GM19035 (cell line): ENCODE measurements around the gene PLEKHA5.
"Not testable (repeated sequence)": the region's sequence is repeated elsewhere in the genome, so short reads cannot be mapped to it uniquely, and the experiment has no call there.

Experiments used
- ATAC-seq: cut with Tn5 transposase; IDR thresholded peaks from one replicate; pipeline ENCODE4 v1.9.1; 2021; ENCODE audit not compliant: unreplicated experiment

PLEKHA5 gene

DNA sequence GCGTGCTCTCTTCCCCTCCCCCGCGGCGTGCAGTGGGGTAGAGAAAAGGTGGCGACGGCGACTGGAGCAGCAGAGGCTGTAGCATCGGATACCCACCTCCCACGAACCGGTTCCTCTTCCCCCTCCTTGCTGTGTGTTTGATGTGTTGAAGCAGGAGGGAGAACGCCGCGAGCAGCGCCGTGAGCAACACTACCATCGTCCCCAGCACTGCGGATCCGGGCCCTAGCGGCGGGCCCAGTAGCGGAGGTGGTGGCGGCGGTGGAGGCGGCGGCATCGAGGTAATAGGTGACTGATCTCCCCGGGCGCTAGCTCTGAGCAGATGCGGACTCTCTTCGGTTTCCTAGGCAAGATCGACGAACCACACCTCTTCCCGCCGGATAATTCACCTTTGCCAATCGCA is 176.8 kb downstream of the PLEKHA5 start:
- ATAC-seq, result no peak

DNA sequence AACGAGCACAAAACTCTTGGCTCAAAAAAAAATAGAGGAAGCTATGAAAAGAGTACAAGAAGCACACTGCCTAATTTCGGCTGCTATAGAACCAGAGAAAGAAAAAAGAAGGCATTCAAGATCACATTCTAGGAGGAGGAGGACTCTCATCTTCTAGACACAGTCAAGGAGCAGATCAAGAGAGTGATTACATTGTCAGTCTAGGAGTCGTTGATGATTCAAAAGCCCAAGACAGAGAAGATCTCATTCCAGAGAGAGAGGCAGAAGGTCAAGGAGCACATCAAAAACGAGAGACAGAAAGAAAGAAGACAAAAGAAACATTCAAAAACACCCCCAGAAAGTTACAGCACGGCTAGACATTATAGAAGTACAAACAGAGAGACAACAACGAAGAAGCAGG is 177.9 kb downstream of the PLEKHA5 start:
- no peak for ATAC-seq

DNA sequence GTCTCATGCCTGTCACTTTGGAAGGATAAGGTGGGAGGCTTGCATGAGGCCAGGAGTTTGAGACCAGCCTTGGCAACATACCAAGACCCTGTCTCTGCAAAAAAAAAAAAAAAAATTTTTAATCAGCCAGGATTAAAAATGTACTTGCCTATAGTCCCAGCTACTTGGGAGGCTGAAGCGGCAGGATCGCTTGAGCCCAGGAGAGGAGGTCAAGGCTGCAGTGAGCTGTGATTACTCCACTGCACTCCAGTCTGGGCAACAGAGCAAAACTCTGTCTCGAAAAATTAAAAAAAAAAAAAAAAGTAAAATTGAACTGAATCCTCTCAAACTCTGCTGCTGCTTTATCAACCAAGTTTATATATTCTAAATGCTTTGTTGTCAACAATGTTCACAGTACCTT is 181.6 kb downstream of the PLEKHA5 start:
- ATAC-seq, result no peak

GRCh38 chr12:19312637-19313036 is 183.1 kb downstream of the PLEKHA5 start:
- no peak for ATAC-seq

DNA sequence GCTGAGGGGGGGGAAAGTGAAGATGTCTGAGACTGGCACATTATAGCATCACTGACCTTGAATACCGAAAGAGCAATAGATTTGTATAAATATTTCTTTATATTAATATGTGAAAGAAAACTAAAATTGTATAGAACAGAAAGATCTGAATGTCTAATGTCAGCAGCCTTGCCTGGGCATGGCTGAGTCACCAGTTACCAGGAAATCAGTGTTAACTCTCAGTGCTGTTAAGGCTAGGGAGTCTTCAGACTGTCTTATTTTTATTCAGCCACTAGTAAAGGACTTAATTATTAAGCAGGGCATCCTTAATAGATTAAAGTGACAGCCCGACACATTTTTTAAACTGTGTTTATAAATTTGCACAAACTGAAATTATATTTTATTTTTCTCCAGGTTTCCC is 186.9 kb downstream of the PLEKHA5 start:
- no peak for ATAC-seq

- ATAC-seq, result no peak
These were observed 192.8 kb downstream of the PLEKHA5 start for GRCh38 chr12:19322376-19322775.

GRCh38 chr12:19323805-19324204 is 194.3 kb downstream of the PLEKHA5 start:
- ATAC-seq, result no peak

DNA sequence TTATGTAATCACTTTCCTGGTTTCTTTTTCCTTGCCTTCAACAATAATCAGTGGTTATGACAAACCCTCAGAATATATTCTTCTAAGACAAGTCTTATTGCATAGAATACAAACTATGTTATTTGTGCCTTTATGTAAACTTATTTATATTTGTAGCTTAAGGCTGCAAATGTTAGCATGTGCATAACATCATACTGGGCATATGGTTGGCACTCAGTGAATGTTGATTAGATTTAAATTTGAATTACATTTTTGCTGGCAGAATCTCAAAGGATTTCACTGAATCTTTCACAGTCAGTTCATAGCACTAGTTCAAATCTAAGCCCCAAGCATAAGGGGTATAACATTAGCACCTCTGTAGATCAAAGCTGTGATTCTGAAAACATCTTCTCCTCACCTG is 196.6 kb downstream of the PLEKHA5 start:
- no peak for ATAC-seq

GRCh38 chr12:19332196-19332595 is 202.7 kb downstream of the PLEKHA5 start:
- ATAC-seq, result no peak

DNA sequence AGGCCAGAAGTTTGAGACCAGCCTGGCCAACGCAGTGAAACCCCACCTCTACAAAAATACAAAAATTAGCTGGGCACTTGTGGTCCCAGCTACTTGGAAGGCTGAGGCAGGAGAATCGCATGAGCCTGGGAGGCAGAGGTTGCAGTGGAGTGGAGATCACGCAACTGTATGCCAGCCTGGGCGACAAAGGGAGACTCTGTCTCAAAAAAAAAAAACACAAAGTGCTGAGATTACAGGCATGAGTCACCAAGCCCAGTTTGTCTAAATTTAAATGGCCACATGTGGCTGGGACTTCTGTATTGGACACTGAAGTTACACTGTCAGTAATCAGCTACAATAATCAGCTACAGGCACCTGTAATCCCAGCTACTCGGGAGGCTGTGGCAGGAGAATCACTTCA is 208.9 kb downstream of the PLEKHA5 start:
- no peak for ATAC-seq

DNA sequence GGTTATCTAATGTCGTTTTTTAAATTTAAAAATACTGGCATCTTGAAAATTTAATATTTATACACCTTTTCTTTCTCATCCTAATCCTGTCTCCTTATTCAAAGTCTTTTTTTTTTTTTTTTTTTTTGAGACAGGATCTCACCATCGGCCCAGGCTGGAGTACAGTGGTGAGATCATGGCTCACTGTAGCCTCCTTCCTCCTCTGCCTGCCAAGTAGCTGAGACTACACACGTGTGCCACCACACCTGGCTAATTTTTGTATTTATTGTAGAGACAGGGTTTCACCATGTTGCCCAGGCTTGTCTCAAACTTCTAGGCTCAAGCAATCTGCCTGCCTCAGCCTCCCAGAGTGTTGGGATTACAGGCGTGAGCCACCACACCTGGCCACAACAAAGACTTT is 221.3 kb downstream of the PLEKHA5 start:
- ATAC-seq, result not testable (repeated sequence)

GRCh38 chr12:19351346-19351745 is 221.8 kb downstream of the PLEKHA5 start:
- ATAC-seq, result no peak

DNA sequence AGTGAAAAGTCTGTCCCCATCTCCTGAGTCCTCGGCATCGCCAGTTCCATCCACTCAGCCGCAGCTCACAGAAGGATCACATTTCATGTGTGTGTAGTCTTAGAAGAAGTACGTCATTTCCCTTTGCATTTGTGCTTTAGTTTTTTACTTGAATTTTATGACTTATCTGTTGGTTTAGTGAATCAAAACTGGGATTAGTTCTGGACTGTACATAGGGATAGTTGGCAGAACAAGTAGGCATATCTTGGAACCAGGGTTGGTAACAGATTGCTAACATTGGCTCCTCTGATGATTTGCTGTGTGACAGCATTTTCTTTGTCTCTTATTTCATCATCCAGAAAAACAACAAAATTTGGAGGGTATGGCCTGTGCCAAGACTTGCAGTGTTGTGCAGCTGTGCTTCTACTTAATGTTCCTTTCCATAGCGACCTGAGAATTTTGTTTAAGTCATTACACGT is 240.2 kb downstream of the PLEKHA5 start:
- no peak for ATAC-seq

GRCh38 chr12:19373586-19373985 is 244.1 kb downstream of the PLEKHA5 start:
- ATAC-seq, result no peak

DNA sequence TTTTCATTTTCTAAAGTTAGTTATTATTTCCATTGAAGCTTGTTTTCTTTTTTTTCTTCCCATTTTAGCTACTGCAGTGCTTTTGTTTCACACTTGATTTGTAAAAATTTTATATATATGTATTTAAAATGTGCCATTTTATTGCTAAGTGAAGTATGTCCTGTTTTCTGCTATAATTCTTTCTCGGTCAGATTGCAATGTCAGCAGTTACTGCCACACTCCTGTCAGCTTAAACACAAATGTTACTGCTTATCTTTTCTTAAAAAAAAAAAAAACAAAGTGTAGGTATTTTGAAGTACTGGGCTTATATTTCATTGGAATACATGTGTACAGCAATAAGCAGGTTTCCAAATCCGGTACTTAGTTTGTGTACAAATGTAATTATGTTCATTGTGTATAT is 246.4 kb downstream of the PLEKHA5 start:
- ATAC-seq, result no peak

DNA sequence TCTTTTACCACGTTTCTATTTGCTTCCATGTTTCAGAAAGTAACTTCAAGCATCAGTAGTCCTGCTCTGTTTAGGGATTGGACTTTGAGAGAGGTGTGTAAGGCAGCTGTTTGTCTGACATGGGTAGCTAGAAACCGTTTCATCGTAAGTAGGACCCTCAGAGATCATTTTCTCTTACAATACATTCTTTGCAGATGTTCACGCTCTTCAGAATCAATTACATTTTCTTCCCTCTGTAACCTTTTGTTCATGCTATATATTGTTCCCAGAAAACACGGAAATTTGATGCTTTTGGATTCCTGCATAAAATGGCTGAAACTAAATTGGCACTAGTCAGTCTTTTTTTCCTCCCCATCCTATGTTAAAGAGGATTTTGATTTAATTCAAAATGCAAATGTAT is 247.2 kb downstream of the PLEKHA5 start:
- no peak for ATAC-seq

DNA sequence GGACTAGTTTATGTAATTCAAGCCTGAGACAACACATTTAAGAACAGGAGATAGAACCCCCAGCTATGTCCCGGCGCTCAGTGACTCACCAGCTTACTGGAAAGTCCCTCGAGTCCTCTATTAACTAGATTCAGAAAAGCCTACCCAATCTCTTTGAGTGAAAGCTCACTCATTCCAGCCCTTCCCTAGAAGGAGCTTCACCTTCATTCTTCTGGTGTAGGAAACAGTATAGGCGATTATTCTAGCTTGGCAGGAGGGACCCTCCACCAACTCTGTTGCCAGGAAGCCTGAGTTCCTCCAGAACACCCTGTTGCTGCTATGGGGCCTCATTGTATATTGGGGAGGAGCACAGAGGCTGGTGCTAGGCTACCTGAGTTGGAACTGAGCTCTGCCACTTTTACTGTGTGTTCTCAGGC is 252.6 kb downstream of the PLEKHA5 start:
- ATAC-seq, result peak; percentile 92

- ATAC-seq, result peak; percentile 6
These were observed 253.0 kb downstream of the PLEKHA5 start for GRCh38 chr12:19382563-19382962.

DNA sequence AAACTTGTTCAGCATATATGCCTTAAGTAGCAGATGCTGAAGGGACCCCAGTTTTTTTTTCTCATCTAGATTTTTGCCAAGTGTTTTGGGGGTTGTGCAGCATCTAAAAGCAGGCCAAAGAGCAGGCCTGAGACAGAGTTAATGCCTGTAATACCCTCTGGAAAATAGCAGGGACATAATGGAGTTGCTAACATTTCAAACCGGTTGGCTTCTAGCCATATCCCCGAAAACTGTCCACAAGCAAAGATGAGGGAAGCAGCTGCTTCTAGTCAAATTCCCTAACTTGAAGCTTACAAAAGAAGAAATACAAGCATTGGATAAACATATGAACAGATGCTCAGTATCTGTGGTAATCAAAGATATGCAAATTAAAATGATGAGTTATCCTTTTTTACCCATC is 257.6 kb downstream of the PLEKHA5 start:
- no peak for ATAC-seq

- ATAC-seq, result no peak
These were observed 258.6 kb downstream of the PLEKHA5 start for GRCh38 chr12:19388131-19388549.

DNA sequence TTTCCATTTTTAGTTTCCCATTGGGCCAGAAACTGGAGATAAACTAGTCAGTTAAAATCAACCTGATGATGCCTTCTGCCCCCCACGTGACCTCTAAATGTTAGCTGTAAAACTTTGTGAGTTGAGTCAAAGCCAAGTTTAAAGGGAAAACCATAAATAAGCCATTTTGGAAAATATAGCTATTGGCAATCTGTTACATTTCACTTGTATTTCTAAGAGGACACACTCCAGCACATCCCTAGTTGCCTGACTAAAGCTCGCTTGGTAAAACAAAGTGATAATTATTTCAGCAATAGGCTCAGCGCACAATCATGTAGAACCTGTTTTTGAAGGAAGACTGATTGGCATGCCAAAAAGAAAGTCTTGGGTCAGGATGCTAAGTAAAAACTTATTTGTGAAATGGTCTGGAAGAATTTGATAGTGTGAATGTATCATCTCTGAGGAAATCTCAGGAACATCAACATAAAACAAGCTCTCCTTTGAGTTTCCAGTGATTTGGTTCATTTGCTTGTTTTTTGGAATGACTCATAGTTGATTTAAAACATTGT is 260.6 kb downstream of the PLEKHA5 start:
- ATAC-seq, result no peak

DNA sequence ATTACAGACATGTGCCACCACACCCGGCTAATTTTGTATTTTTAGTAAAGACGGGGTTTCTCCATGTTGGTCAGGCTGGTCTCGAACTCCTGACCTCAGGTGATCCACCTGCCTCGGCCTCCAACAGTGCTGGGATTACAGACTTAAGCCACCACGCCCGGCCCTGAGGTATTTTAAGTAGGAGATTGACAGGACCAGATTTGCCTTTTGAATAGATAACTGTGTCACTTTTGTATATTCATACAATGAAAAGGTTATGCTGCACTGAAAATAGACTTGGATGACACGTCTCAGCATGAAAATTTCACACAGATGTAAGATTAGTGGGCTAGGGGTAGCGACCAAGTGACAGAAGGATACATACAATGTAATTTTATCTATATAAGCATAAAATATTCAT is 263.1 kb downstream of the PLEKHA5 start:
- not testable (repeated sequence) for ATAC-seq

DNA sequence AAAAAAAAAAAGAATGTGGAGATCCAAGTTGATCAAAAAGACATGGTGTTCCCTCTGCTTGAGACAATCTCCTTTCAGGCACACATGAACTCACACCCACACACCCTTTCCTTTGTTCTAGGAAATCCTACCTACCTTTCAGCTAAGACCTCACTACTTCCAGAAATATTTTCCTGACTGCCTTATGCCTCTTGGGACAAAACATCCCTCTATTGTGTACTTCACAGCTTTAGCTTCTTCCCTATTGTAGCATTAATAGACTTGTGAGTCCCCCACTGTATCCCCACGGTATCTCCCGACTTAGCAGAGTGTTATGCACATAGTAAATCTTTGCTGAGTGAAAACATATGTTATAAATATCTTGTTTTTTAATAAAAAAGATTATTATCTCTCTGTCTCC is 264.9 kb downstream of the PLEKHA5 start:
- ATAC-seq, result no peak

DNA sequence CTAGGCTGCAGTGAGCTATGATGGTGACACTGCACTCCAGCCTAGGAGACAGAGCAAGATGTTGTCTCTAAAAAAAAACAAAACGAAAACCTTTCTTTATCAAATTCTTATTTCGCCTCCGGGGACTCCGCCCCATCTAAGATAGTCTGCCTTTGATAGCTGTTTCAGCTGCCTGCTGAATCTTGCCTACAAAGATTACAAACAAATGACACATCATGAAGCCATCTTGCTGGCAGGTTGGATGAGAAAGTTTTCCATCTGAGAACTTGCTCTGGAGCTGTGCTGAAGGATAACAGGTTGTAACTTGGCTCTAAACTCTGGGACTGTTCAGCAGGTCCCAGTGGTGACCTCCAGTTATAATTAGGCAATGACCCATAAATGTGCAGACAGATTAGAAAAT is 268.0 kb downstream of the PLEKHA5 start:
- no peak for ATAC-seq
